Esophagus squamous epithelium (tissue), 5 donors: ENCODE results near the gene CRYBB2. TPM values are rescaled to one million over a fixed set of nuclear protein-coding genes. Genes with fewer than 3 reads are reported as not detected.
"Not testable (repeated sequence)": the region's sequence is repeated elsewhere in the genome, so short reads cannot be mapped to it uniquely, and the experiment has no call there.

Experiments used
- DNase-seq: peaks from one replicate; lab custom pipeline; 2025; lab: John Stamatoyannopoulos, UW
- H3K27ac ChIP-seq, 4 donors: fragments of 200-600 bp; sonication (generic); one replicate each; pipeline ENCODE4 v1.5.1; 2016 to 2019; ENCODE audit warnings: mild to moderate bottlenecking in 1 of 4
- H3K27me3 ChIP-seq, 4 donors: fragments of 200-600 bp; sonication (generic); 1 replicate in 3 of 4; 2 replicates in 1 of 4; pipeline versions ENCODE4 v1.5.1 to v1.6.0; 2017 to 2021; ENCODE audit warnings: antibody characterized with exemption in 1 of 4
- H3K36me3 ChIP-seq, 3 donors: fragments of 200-600 bp; sonication (generic); one replicate each; pipeline ENCODE4 v1.5.1; 2016 to 2019
- H3K4me1 ChIP-seq, 3 donors: fragments of 200-600 bp; sonication (generic); one replicate each; pipeline ENCODE4 v1.5.1; 2017 to 2019
- H3K4me3 ChIP-seq, 4 donors: fragments of 200-600 bp; sonication (generic); 1 replicate in 3 of 4; 2 replicates in 1 of 4; pipeline ENCODE4 v1.5.1; 2016 to 2019; ENCODE audit warnings: mild to moderate bottlenecking in 2 of 4, moderate library complexity in 1 of 4
- H3K9me3 ChIP-seq, 3 donors: fragments of 200-600 bp; sonication (generic); one replicate each; pipeline ENCODE4 v1.5.1; 2016 to 2019
- WGBS, 2 donors: methylation state at CpG; one replicate each; pipeline ENCODE4 v1.1.5; 2018; 5-methylcytosine and 5-hydroxymethylcytosine counted together
- intact Hi-C: fragments of 100-400 bp; cut with DNase I; formaldehyde crosslinking; loops from one replicate; pipeline ENCODE4 v1.15.0; 2022
- small RNA-seq, 4 donors: library from RNA; depleted of rRNA; stranded (forward); fragments of <200 nt; gene quantifications; one replicate each; pipeline ENCODE3, GENCODE V24; 2016
- total RNA-seq, 4 donors: library from RNA; depleted of rRNA; stranded (reverse); fragments of >200 nt; gene quantifications; one replicate each; pipeline ENCODE4 v1.1.0, GENCODE V29; 2016
- donor health status: DM: yes; HTN: yes; CAD: no.

The CRYBB2 gene
- total RNA-seq, 4 donors from 2014 or later: not detected

DNA sequence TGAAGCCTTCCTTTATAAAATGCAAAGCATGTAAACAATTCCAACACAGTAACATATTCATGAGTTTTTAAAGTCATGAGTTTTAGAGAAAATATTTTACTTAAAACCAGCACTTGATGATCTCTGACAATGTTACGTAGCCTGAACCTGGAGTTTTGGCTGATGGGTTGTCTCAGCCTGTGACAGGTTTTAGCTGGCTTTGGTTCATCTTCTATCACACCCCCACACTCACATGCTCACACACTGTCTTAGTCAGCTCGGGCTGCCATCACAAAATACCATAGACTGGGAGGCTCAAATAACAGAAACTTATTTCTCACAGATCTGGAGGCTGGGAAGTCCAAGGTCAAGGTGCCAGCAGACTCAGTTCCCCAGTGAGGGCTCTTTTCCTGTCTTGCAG lies 50.6 kb downstream of the CRYBB2 start:
- H3K4me3 ChIP-seq, H3K36me3 ChIP-seq, H3K27me3 ChIP-seq, H3K4me1 ChIP-seq, H3K27ac ChIP-seq, intact Hi-C loops, DNase-seq: not testable (repeated sequence)
- H3K9me3 ChIP-seq: peaks cover 0 to 11% (median 5%) of the 10 kb centered on the region in 3 donors
- 57 to 79% methylated on average over 1 to 2 of the region's 2 CpGs for WGBS, 2 donors

DNA sequence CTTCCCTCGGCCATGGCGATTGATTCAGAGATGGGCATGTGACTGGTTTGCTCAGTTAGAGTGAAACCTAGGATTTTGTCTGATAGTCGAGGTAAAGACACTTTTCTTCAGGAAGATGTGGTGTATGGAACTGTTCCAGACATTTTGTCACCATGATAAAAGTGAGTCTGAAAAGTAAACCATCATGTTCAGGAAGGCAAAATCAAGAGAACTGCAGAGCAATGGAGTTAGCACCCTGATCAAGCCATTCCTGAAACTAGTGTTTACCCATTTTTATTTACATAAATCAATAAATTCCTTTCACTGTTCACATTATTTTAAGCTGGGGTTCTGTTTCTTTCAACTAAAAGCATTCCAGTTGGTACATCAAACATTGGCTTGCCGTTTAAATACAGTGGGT lies 53.8 kb downstream of the CRYBB2 start:
- DNase-seq, H3K9me3 ChIP-seq, H3K36me3 ChIP-seq, H3K4me1 ChIP-seq, intact Hi-C loops, H3K27ac ChIP-seq, H3K4me3 ChIP-seq: not testable (repeated sequence)
- 59 to 71% methylated on average over 3 of the region's 4 CpGs for WGBS, 2 donors
- peaks cover 0 to 19% (median 0%) of the 10 kb centered on the region in 4 donors for H3K27me3 ChIP-seq

DNA sequence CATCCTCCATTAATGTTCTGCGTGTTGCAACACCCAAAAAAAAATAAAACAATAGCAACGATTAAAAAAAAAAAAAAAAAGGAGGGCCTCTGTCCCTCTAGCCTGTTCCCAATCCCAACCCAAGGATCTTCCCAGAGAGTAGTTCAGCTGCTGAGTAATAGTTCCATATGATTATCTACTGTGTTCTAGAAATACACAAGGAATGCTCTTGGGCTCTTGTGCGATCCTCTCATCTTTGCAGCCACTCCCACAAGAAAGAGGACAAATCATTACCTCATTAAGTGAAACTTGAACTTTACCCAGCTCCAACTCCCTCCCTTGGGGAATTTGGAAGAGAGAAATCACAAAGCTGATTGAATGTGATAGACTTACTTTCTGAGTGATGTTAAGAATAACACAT lies 54.5 kb downstream of the CRYBB2 start:
- H3K27ac ChIP-seq, H3K4me1 ChIP-seq, H3K4me3 ChIP-seq, H3K9me3 ChIP-seq, DNase-seq, H3K36me3 ChIP-seq, intact Hi-C loops: not testable (repeated sequence)
- WGBS, 2 donors: 65 to 77% methylated on average over 3 of the region's 3 CpGs
- peaks cover 0 to 23% (median 0%) of the 10 kb centered on the region in 4 donors for H3K27me3 ChIP-seq

DNA sequence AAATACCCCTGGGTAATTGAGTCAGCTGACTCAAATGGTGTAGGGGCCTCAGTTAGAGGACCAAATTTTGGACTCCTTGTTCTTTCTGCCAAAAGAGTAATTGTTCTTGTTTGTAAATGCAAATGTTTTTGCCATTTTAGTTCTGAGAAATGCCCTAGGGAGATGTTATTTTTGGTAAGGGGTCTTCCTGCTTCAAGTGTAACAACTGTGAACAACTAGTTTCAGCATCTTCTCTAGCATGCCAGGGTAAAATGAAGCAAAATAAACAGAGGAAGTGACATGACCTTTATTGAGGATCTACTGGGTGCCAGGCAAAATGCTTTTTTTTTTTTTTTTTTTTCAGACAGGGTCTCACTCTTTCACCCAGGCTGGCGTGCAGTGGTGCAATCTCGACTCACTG lies 60.7 kb downstream of the CRYBB2 start:
- H3K4me3 ChIP-seq, H3K27ac ChIP-seq, H3K36me3 ChIP-seq, H3K9me3 ChIP-seq, intact Hi-C loops, DNase-seq: not testable (repeated sequence)
- 46 to 79% methylated on average over 2 of the region's 2 CpGs for WGBS, 2 donors
- peaks cover 7 to 84% (median 17%) of the 10 kb centered on the region in 4 donors for H3K27me3 ChIP-seq
- peaks cover 0 to 13% (median 0%) of the 10 kb centered on the region in 3 donors for H3K4me1 ChIP-seq

Small RNA genes lying within 50 kb of the gene (small RNA-seq; reads per million reads assigned to genes)
- 0 reads per million in 4 donors for gene Z99916.2

Other genes starting within 250 kb of the CRYBB2 start
- gene CRYBB3, start 19.8 kb upstream of the CRYBB2 start, total RNA-seq: not detected